Breast epithelium (tissue), 3 donors: Measurements from ENCODE around the gene UTS2R.

Source experiments
- CTCF ChIP-seq, 3 donors: fragments of 450-650 bp; IDR thresholded peaks; one replicate each; pipeline ENCODE4 v1.5.1; 2016 to 2017; ENCODE audit warnings: antibody characterized with exemption in 3 of 3, mild to moderate bottlenecking in 3 of 3, moderate library complexity in 3 of 3
- POLR2A ChIP-seq: fragments of 450-650 bp; IDR thresholded peaks from one replicate; pipeline ENCODE4 v1.6.1; 2016; ENCODE audit warnings: antibody characterized with exemption, mild to moderate bottlenecking, moderate library complexity
- POLR2AphosphoS5 ChIP-seq, 3 donors: sonication (generic); formaldehyde crosslinking; IDR thresholded peaks; one replicate each; pipeline ENCODE4 v1.6.1; 2017; ENCODE audit warnings: antibody characterized with exemption in 3 of 3

GRCh38 chr17:82355770-82356427 lies 15.7 kb upstream of the UTS2R start:
- TF ChIP-seq CTCF (IDR thresholded peaks at IDR 0.05) (no peak), POLR2AphosphoS5 (IDR thresholded peaks at IDR 0.05) (peak in 1 of 3 donors; percentile 42), POLR2A (no peak)
